ENCODE data around the gene NINL.
"Not testable (repeated sequence)": the region's sequence is repeated elsewhere in the genome, so short reads cannot be mapped to it uniquely, and the experiment has no call there.

NINL gene

DNA sequence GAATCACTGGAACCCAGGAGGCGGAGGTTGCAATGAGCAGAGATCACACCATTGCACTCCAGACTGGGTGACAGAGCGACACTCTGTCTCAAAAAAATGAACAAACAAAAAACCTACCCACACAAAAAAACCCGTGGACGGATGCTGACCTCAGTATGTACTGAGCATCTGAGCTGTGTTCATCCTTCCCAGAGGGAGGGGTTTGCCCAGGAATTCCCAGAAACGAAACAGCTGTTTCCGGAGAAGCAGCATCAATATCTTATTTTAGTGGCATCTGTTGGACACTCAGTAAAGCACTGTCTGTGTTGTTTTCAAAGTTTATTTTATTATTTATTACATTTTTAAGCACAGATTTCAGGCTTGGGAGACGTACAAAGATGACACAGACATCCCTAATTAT, 19.8 kb upstream of the NINL start:
- no peak overlapping the region for H3K27ac Mint-ChIP-seq
- H3K4me3 Mint-ChIP-seq, result no peak overlapping the region
- no peaks in the 10 kb centered on the region for H3K9me3 Mint-ChIP-seq
- H3K4me1 Mint-ChIP-seq (ENCODE audit: low read depth), result peaks cover 5% of the 10 kb centered on the region
- no peaks in the 10 kb centered on the region for H3K27me3 Mint-ChIP-seq
- H3K36me3 Mint-ChIP-seq (ENCODE audit: low read depth), result peaks cover 9% of the 10 kb centered on the region

- no peaks in the 10 kb centered on the region for H3K9me3 Mint-ChIP-seq
- peaks cover 5% of the 10 kb centered on the region for H3K4me1 Mint-ChIP-seq (ENCODE audit: low read depth)
- no peaks in the 10 kb centered on the region for H3K27me3 Mint-ChIP-seq
- H3K27ac Mint-ChIP-seq, result no peak overlapping the region
- peaks cover 7% of the 10 kb centered on the region for H3K36me3 Mint-ChIP-seq (ENCODE audit: low read depth)
- H3K4me3 Mint-ChIP-seq, result no peak overlapping the region
Measured at GRCh38 chr20:25604611-25605010, 19.3 kb upstream of the NINL start.

DNA sequence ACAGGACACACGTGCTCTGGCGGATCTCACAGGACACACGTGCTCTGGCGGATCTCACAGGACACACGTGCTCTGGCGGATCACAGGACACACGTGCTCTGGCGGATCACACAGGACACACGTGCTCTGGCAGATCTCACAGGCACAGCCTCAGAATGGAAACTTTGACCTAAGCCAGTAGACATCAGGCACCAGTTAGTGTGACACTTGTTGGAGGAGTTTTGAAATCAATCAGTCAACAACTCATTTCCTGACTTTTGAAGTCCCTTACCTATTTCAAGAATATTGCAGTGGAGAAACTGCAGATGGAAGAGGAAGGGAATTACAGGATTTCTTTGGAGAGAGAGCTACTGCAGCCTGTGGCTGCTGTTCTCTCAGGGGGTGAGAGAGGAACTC, 17.6 kb upstream of the NINL start:
- not testable (repeated sequence) for H3K4me1 Mint-ChIP-seq (ENCODE audit: low read depth); H3K9me3 Mint-ChIP-seq; H3K4me3 Mint-ChIP-seq; H3K27ac Mint-ChIP-seq; H3K36me3 Mint-ChIP-seq (ENCODE audit: low read depth); H3K27me3 Mint-ChIP-seq

DNA sequence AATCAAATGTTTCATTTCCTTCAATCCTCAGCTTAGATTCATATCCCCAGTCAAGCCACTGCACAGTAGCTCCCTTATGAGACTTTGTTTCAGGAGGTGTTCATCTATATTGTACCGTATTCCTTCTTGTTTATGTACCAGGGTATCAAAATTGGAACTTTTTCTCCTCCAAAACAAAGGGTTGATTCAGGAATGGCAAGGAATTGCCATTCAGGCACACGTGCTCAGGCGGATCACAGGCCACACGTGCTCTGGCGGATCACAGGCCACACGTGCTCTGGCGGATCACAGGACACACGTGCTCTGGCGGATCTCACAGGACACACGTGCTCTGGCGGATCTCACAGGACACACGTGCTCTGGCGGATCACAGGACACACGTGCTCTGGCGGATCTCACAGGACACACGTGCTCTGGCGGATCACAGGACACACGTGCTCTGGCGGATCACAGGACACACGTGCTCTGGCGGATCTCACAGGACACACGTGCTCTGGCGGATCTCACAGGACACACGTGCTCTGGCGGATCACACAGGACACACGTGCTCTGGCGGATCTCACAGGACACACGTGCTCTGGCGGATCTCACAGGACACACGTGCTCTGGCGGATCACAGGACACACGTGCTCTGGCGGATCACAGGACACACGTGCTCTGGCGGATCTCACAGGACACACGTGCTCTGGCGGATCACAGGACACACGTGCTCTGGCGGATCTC, 17.0 kb upstream of the NINL start:
- not testable (repeated sequence) for H3K27me3 Mint-ChIP-seq; H3K4me1 Mint-ChIP-seq (ENCODE audit: low read depth)

GRCh38 chr20:25601659-25602058, 16.3 kb upstream of the NINL start:
- Mint-ChIP-seq H3K4me1 (ENCODE audit: low read depth) (peaks cover 5% of the 10 kb centered on the region), H3K36me3 (ENCODE audit: low read depth) (no peaks in the 10 kb centered on the region), H3K4me3 (no peak overlapping the region), H3K27me3 (no peaks in the 10 kb centered on the region), H3K9me3 (no peaks in the 10 kb centered on the region), H3K27ac (no peak overlapping the region)

More for the DNA sequence above, 17.0 kb upstream of the NINL start:
- not testable (repeated sequence) for H3K36me3 Mint-ChIP-seq (ENCODE audit: low read depth); H3K4me3 Mint-ChIP-seq; H3K9me3 Mint-ChIP-seq; H3K27ac Mint-ChIP-seq

DNA sequence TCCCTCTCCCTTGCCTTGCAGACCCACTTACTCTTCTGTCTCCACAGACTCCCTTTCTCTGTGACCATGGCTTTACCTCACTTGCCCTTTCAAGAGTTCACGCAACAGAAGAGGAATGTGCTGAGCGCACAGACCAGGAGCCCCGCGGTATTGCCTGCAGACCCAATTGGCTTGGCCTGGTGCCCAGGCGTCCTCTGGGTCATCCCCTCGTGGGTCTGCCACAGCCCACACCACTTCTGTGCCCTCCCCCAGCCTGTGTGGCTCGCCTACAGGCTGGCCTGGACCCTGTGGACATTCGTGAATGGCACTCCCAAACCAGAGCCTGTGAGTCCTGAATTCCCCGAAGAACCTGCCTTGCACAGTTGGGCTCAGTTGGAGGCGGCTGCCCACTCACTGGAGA, 15.3 kb upstream of the NINL start:
- Mint-ChIP-seq H3K27ac (no peak overlapping the region), H3K4me1 (ENCODE audit: low read depth) (peaks cover 5% of the 10 kb centered on the region), H3K9me3 (no peaks in the 10 kb centered on the region), H3K27me3 (no peaks in the 10 kb centered on the region), H3K4me3 (no peak overlapping the region), H3K36me3 (ENCODE audit: low read depth) (no peaks in the 10 kb centered on the region)

DNA sequence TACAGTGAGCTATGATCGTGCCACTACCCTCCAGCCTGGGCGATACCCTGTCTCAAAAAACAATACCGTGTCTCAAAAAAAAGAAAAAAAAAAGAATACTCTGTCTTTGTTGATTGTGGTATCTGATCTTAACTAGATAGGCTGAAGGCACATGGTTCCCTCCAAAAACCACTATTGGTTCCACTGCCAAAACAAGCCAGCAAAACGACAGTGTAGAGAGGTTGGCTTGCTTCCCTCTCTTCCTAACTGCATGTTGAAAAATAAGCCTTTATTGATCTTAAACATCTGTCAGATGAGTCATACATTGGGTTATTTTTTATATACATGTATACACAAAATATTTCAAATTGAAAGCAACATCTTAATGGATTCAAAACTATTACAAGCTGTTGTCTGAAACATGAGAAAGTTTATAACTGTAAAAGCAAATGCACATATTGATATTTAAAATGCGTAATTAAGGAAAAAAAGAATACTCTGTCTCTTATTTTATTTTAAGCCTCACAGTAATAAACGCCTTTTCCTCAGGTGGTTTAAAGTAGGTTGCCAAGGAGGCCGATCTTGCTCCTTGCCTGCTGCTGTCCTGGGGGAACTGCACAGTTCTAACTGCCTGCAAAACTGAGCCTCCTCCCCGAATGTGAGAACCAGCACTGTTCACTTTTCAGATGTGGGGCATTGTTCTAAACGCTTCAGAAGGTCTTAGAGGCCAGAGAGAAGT, 7.0 kb upstream of the NINL start:
- Mint-ChIP-seq H3K4me1 (ENCODE audit: low read depth) (no peaks in the 10 kb centered on the region), H3K27ac (no peak overlapping the region), H3K4me3 (no peak overlapping the region), H3K36me3 (ENCODE audit: low read depth) (no peaks in the 10 kb centered on the region), H3K9me3 (no peaks in the 10 kb centered on the region), H3K27me3 (no peaks in the 10 kb centered on the region)

DNA sequence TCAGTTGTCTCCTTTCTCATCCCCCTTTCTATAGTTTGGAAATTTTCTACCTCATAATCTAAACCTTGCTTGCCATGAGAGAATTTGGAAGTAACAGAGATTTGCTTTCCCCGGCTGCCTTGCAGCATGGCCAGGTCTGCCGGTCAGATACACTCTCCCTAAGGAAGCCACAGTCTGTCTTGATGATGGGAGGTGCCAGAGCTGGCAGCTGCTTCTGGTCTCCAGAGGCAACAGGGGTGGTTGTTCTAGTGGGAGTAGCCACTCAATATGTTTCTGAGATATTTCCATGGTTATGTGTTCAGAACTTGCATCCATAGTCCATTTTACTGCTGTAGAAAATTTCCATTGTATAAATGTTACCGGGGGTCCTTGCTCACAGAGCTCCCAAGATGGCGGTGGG, 5.4 kb upstream of the NINL start:
- H3K27ac Mint-ChIP-seq; H3K4me1 Mint-ChIP-seq (ENCODE audit: low read depth); H3K9me3 Mint-ChIP-seq; H3K27me3 Mint-ChIP-seq; H3K36me3 Mint-ChIP-seq (ENCODE audit: low read depth); H3K4me3 Mint-ChIP-seq: not testable (repeated sequence)

GRCh38 chr20:25588491-25588890, 3.2 kb upstream of the NINL start:
- H3K4me3 Mint-ChIP-seq, result no peak overlapping the region
- no peaks in the 10 kb centered on the region for H3K36me3 Mint-ChIP-seq (ENCODE audit: low read depth)
- H3K27ac Mint-ChIP-seq, result no peak overlapping the region

GRCh38 chr20:25587536-25587935, 2.2 kb upstream of the NINL start:
- Mint-ChIP-seq H3K4me1 (ENCODE audit: low read depth) (peaks cover 13% of the 10 kb centered on the region), H3K4me3 (no peak overlapping the region), H3K36me3 (ENCODE audit: low read depth) (no peaks in the 10 kb centered on the region)

More at GRCh38 chr20:25588491-25588890, 3.2 kb upstream of the NINL start:
- no peaks in the 10 kb centered on the region for H3K9me3 Mint-ChIP-seq
- H3K27me3 Mint-ChIP-seq, result peaks cover 8% of the 10 kb centered on the region
- peaks cover 10% of the 10 kb centered on the region for H3K4me1 Mint-ChIP-seq (ENCODE audit: low read depth)

DNA sequence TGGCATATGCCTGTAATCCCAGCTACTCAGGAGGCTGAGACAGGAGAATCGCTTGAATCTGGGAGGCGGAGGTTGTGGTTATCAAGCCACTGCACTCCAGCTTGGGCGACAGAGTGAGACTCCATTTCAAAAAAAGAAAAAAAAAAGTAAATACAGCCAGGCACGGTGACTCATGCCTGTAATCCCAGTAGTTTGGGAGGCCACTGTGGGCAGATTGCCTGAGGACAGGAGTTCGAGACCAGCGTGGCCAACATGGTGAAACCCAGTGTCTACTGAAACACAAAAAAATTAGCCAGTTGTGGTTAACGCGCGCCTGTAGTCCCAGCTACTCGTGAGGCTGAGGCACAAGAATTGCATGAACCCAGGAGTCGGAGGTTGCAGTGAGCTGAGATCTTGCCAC, 1.5 kb upstream of the NINL start:
- H3K27me3 Mint-ChIP-seq, result peaks cover 22% of the 10 kb centered on the region
- no peaks in the 10 kb centered on the region for H3K36me3 Mint-ChIP-seq (ENCODE audit: low read depth)
- no peak overlapping the region for H3K4me3 Mint-ChIP-seq
- peaks cover 13% of the 10 kb centered on the region for H3K4me1 Mint-ChIP-seq (ENCODE audit: low read depth)
- H3K27ac Mint-ChIP-seq, result no peak overlapping the region
- no peaks in the 10 kb centered on the region for H3K9me3 Mint-ChIP-seq

More at GRCh38 chr20:25587536-25587935, 2.2 kb upstream of the NINL start:
- peaks cover 18% of the 10 kb centered on the region for H3K27me3 Mint-ChIP-seq
- H3K27ac Mint-ChIP-seq, result no peak overlapping the region
- H3K9me3 Mint-ChIP-seq, result no peaks in the 10 kb centered on the region

- H3K9me3 Mint-ChIP-seq; H3K36me3 Mint-ChIP-seq (ENCODE audit: low read depth): not testable (repeated sequence)
- Mint-ChIP-seq H3K4me3 (peak overlapping the region; percentile 58), H3K4me1 (ENCODE audit: low read depth) (peaks cover 13% of the 10 kb centered on the region), H3K27me3 (peaks cover 22% of the 10 kb centered on the region), H3K27ac (peak overlapping the region; percentile 84)
Measured at GRCh38 chr20:25583607-25584006, 1.7 kb downstream of the NINL start.

GRCh38 chr20:25580711-25581110, 4.6 kb downstream of the NINL start:
- Mint-ChIP-seq H3K4me3 (no peak overlapping the region), H3K4me1 (ENCODE audit: low read depth) (peaks cover 13% of the 10 kb centered on the region), H3K27me3 (peaks cover 22% of the 10 kb centered on the region), H3K9me3 (no peaks in the 10 kb centered on the region), H3K36me3 (ENCODE audit: low read depth) (no peaks in the 10 kb centered on the region), H3K27ac (no peak overlapping the region)

- H3K4me3 Mint-ChIP-seq, result no peak overlapping the region
- peaks cover 8% of the 10 kb centered on the region for H3K4me1 Mint-ChIP-seq (ENCODE audit: low read depth)
- H3K27me3 Mint-ChIP-seq, result peaks cover 17% of the 10 kb centered on the region
- no peaks in the 10 kb centered on the region for H3K9me3 Mint-ChIP-seq
- H3K27ac Mint-ChIP-seq, result no peak overlapping the region
- H3K36me3 Mint-ChIP-seq (ENCODE audit: low read depth), result no peaks in the 10 kb centered on the region
Measured at GRCh38 chr20:25579081-25579770, 6.1 kb downstream of the NINL start.

- no peak overlapping the region for H3K4me3 Mint-ChIP-seq
- H3K4me1 Mint-ChIP-seq (ENCODE audit: low read depth), result no peaks in the 10 kb centered on the region
- H3K9me3 Mint-ChIP-seq, result no peaks in the 10 kb centered on the region
- H3K27ac Mint-ChIP-seq, result no peak overlapping the region
- no peaks in the 10 kb centered on the region for H3K27me3 Mint-ChIP-seq
- H3K36me3 Mint-ChIP-seq (ENCODE audit: low read depth), result no peaks in the 10 kb centered on the region
Measured at GRCh38 chr20:25576783-25577530, 8.4 kb downstream of the NINL start.

Measured in stimulated activated naive CD8-positive, alpha-beta T cell treated with anti-CD3 and anti-CD28 coated beads, Interleukin-15, Interleukin-2, amounts not matched to agents 100 ng/mL and 50 ng/mL, for 24 hours (primary cell).